OCI-LY3 (cell line): ENCODE data around the gene TRIM71.

Experiments used
- H2AFZ ChIP-seq: fragments of 200-600, 300-600 bp; shearing (Covaris generic); 2 replicates; pipeline ENCODE4 v1.6.0; 2014; ENCODE audit warnings: antibody characterized with exemption, low read depth, low read length
- H3K27ac ChIP-seq: fragments of 200-600, 300-600 bp; sonication (generic); 2 replicates; pipeline ENCODE4 v1.5.1; 2014; ENCODE audit warnings: mild to moderate bottlenecking, low read length, moderate library complexity, mixed read lengths
- H3K27me3 ChIP-seq: fragments of 200-600, 300-600 bp; sonication (generic); 2 replicates; pipeline ENCODE4 v1.6.1; 2014; ENCODE audit warnings: low read depth, low read length, mixed read lengths
- H3K36me3 ChIP-seq: fragments of 200-600, 300-600 bp; sonication (generic); replicated peaks from 2 replicates; pipeline ENCODE3; 2014; ENCODE audit warnings: low read depth, low read length, mixed read lengths
- H3K4me1 ChIP-seq: fragments of 300-600, 200-600 bp; sonication (generic); 2 replicates; pipeline ENCODE4 v1.6.1; 2014; ENCODE audit warnings: low read length, mixed read lengths
- H3K4me2 ChIP-seq: fragments of 200-600, 300-600 bp; sonication (generic); 2 replicates; pipeline ENCODE4 v1.6.1; 2014; ENCODE audit warnings: low read length, mixed read lengths
- H3K4me3 ChIP-seq: fragments of 300-600, 200-600 bp; sonication (generic); 2 replicates; pipeline ENCODE4 v1.5.1; 2014; ENCODE audit warnings: antibody characterized with exemption, mild to moderate bottlenecking, low read length, moderate library complexity
- H3K79me2 ChIP-seq: fragments of 300-600, 200-600 bp; shearing (Covaris generic); 2 replicates; pipeline ENCODE4 v1.6.1; 2014; ENCODE audit warnings: mild to moderate bottlenecking, low read length, mixed read lengths
- H3K9ac ChIP-seq: fragments of 300-600, 200-600 bp; shearing (Covaris generic); 2 replicates; pipeline ENCODE4 v1.6.0; 2014; ENCODE audit warnings: mild to moderate bottlenecking, low read length, moderate library complexity
- H3K9me3 ChIP-seq: fragments of 200-600, 300-600 bp; shearing (Covaris generic); 2 replicates; pipeline ENCODE4 v1.6.1; 2014; ENCODE audit warnings: low read length, mixed read lengths; ENCODE audit not compliant: insufficient read depth
- H4K20me1 ChIP-seq: fragments of 200-600, 300-600 bp; sonication (generic); 2 replicates; pipeline ENCODE4 v1.6.1; 2016; ENCODE audit warnings: low read length, mixed read lengths; ENCODE audit not compliant: insufficient read depth
- EZH2phosphoT487 ChIP-seq: fragments of 200-600 bp; shearing (Covaris generic); IDR thresholded peaks from 2 replicates; pipeline ENCODE4 v1.6.1; 2018; ENCODE audit warnings: antibody characterized with exemption, mixed run types, low read depth
- TF ChIP-seq, protein P1 (sequence below): fragments of 200-600, 300-600 bp; sonication (generic); IDR thresholded peaks from 2 replicates; pipeline ENCODE4 v1.5.1; 2014; ENCODE audit warnings: antibody characterized with exemption, low read length, low read depth

The TRIM71 gene

DNA sequence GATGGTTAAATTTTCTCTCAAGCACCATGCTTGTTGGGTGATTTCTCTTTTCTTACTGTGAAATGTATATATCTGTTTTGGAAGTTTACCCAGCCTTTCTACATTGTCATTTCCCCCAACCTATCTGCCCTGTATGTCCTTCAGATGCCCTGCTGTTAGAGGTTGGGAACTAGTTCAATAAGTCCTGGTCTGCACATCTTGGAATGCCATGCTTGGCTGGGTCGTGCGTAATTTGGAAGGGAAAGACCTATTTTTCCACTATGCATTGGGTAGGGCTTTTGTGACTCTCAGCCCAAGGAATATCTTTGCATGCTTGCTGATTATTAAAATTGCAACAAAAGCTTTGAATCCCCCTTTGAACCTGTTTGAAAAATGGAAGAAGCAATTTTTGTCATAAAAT is 63.8 kb downstream of the TRIM71 start:
- Histone ChIP-seq H3K79me2 (no peaks in the 10 kb centered on the region), H3K27me3 (peaks cover 11% of the 10 kb centered on the region; the same call in 1 of the 2 replicates), H4K20me1 (no peaks in the 10 kb centered on the region), H3K4me1 (peaks cover 13% of the 10 kb centered on the region), H3K9ac (no peak overlapping the region), H3K27ac (no peak overlapping the region), H3K4me3 (no peak overlapping the region), H3K9me3 (no peaks in the 10 kb centered on the region), H2AFZ (no peak overlapping the region), H3K36me3 (no peaks in the 10 kb centered on the region), H3K4me2 (no peak overlapping the region)
- TF ChIP-seq EZH2phosphoT487, result no peak
- TF ChIP-seq, protein P1, sequence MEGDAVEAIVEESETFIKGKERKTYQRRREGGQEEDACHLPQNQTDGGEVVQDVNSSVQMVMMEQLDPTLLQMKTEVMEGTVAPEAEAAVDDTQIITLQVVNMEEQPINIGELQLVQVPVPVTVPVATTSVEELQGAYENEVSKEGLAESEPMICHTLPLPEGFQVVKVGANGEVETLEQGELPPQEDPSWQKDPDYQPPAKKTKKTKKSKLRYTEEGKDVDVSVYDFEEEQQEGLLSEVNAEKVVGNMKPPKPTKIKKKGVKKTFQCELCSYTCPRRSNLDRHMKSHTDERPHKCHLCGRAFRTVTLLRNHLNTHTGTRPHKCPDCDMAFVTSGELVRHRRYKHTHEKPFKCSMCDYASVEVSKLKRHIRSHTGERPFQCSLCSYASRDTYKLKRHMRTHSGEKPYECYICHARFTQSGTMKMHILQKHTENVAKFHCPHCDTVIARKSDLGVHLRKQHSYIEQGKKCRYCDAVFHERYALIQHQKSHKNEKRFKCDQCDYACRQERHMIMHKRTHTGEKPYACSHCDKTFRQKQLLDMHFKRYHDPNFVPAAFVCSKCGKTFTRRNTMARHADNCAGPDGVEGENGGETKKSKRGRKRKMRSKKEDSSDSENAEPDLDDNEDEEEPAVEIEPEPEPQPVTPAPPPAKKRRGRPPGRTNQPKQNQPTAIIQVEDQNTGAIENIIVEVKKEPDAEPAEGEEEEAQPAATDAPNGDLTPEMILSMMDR, result no peak

DNA sequence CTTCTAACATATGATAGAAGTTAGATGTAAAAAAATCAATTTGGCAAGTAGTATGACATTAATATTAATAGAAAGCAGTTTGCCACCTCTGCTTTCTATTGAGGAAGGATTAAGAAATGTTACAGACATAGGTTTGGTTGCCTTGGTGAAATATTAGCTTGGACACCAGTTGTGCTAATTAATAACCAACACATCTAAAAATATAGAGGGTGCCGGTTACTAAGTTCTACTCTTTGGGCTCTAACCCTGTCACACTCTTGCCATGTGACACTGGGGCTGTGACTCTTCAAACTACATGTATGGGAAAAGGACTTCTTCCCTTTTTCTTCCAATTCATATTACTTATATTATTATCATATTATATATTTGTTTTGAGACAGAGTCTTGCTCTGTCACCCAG is 64.4 kb downstream of the TRIM71 start:
- no peak overlapping the region for H3K4me3 ChIP-seq
- TF ChIP-seq, protein P1, result no peak
- no peak for TF ChIP-seq EZH2phosphoT487
- no peak overlapping the region for H3K9ac ChIP-seq
- H3K4me2 ChIP-seq, result peak overlapping the region; percentile 23; the same call in 1 of the 2 replicates
- no peaks in the 10 kb centered on the region for H4K20me1 ChIP-seq
- H2AFZ ChIP-seq, result no peak overlapping the region
- no peaks in the 10 kb centered on the region for H3K79me2 ChIP-seq
- H3K27me3 ChIP-seq, result peaks cover 9% of the 10 kb centered on the region; the same call in 1 of the 2 replicates
- H3K9me3 ChIP-seq, result no peaks in the 10 kb centered on the region
- peaks cover 13% of the 10 kb centered on the region for H3K4me1 ChIP-seq
- no peaks in the 10 kb centered on the region for H3K36me3 ChIP-seq
- no peak overlapping the region for H3K27ac ChIP-seq

DNA sequence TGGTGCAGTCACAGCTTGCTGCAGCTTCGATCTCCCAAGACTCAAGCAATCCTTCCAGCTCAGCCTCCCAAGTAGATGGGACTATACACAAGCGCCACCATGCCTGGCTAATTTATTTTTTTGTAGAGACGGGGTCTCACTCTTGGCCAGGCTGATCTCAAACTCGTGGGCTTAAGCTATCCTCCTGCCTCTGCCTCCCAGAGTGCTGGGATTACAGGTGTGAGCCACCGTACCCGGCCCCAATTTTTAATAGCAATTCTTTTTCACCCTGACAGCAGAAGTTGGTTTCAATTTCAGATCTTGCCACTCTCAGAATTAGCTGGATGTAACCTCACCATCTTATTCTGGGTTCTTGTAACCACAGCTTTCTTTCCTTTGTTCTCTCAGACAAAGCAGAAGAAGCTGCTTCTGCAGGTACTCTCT is 64.8 kb downstream of the TRIM71 start:
- no peaks in the 10 kb centered on the region for H3K9me3 ChIP-seq
- no peak overlapping the region for H3K4me3 ChIP-seq
- H3K27me3 ChIP-seq, result peaks cover 9% of the 10 kb centered on the region; the same call in 1 of the 2 replicates
- no peak overlapping the region for H3K9ac ChIP-seq
- H3K36me3 ChIP-seq, result no peaks in the 10 kb centered on the region
- no peak overlapping the region for H2AFZ ChIP-seq
- H3K27ac ChIP-seq, result no peak overlapping the region
- H3K4me2 ChIP-seq, result peak overlapping the region; percentile 23
- no peaks in the 10 kb centered on the region for H4K20me1 ChIP-seq
- H3K4me1 ChIP-seq, result peaks cover 13% of the 10 kb centered on the region
- H3K79me2 ChIP-seq, result no peaks in the 10 kb centered on the region
- TF ChIP-seq EZH2phosphoT487, result no peak
- TF ChIP-seq, protein P1, result no peak

DNA sequence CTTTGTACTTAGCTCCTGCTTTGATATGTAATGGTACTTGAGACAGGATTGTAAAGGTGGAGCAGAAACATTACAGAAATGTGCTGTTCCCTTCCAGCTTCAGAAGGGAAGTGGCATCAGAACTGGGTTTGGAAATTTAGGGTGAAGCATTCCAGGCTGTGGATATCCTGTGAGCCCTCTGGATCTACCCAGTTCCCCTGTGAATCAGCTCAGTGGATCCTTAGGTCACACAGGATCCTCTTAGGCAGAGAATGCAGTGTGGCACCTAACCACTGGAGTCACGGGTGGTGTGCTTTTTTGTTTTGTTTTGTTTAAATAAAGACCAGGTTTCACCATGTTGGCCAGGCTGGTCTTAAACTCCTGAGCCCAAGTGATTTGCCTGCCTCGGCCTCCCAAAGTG is 66.0 kb downstream of the TRIM71 start:
- Histone ChIP-seq H3K4me2 (no peak overlapping the region), H3K79me2 (no peaks in the 10 kb centered on the region), H3K4me3 (no peak overlapping the region), H3K27me3 (peaks cover 9% of the 10 kb centered on the region; the same call in 1 of the 2 replicates), H3K27ac (no peak overlapping the region), H3K36me3 (no peaks in the 10 kb centered on the region), H2AFZ (no peak overlapping the region), H3K4me1 (peaks cover 15% of the 10 kb centered on the region), H3K9ac (no peak overlapping the region), H3K9me3 (no peaks in the 10 kb centered on the region), H4K20me1 (no peaks in the 10 kb centered on the region)
- TF ChIP-seq, protein P1, result no peak
- no peak for TF ChIP-seq EZH2phosphoT487
